ENCODE measurements around the gene HUS1B. TPM values are rescaled to one million over a fixed set of nuclear protein-coding genes. Genes with fewer than 3 reads are reported as not detected.

The HUS1B gene
- total and polyA plus RNA-seq, 2 donors (not counting 3 experiments of a cell fraction or from before 2014, with no cell fraction given) = 0.25 to 1.2 TPM

DNA sequence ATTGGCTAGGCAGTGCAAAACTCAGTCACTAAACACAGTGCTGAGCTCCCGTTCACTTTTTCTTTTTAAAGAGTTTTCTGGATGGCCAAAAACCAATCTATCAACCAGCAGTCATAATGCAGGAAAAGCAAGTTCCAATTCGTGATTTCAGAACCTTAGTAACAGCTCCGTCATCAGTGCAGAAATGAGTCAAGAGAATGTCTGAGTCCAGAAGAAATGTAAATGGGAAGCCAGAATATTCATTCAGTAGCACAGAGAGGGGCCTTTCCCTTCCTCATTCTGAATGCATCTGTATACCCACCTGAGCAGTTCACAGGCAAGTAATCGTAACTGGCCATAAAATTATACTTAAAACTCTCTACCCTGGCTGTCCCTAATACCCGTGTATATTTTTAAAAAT is 20.4 kb downstream of the HUS1B start:
- Histone ChIP-seq H3K79me2 (ENCODE audit: control insufficient read depth, insufficient read depth, low read length) (peaks cover 9% of the 10 kb centered on the region), H2AFZ (ENCODE audit: low read depth, low read length) (no peak overlapping the region), H3K9me1 (replicated peaks; ENCODE audit: control insufficient read depth, extremely low read depth, insufficient read depth, low read length) (no peaks in the 10 kb centered on the region), H3K27me3 (ENCODE audit: control insufficient read depth in 2 of 2, insufficient read depth in 2 of 2, low read length in 2 of 2) (no peaks in the 10 kb centered on the region), H3K4me3 (replicated peaks in 1 of 3; ENCODE audit: insufficient read depth in 1 of 3, low read depth in 1 of 3, low read length in 3 of 3) (no peak overlapping the region), H3K36me3 (ENCODE audit: control insufficient read depth in 2 of 2, extremely low read depth in 1 of 2, insufficient read depth in 2 of 2, low read length in 2 of 2) (peaks cover 0 to 2% of the 10 kb centered on the region in 2 experiments), H3K27ac (ENCODE audit: insufficient read depth, low read depth, low read length) (no peak overlapping the region), H4K20me1 (replicated peaks; ENCODE audit: control insufficient read depth, extremely low read depth, insufficient read depth, low read length) (no peaks in the 10 kb centered on the region), H3K9me3 (replicated peaks; ENCODE audit: control insufficient read depth, insufficient read depth, low read length) (no peaks in the 10 kb centered on the region), H3K4me2 (ENCODE audit: insufficient read depth, low read length) (no peak overlapping the region), H3K9ac (replicated peaks; ENCODE audit: extremely low read depth, insufficient read depth, low read length) (no peak overlapping the region), H3K4me1 (ENCODE audit: control insufficient read depth, extremely low read depth, insufficient read depth, low read length) (no peaks in the 10 kb centered on the region)
- dilution Hi-C loops (cut with MboI; ENCODE audit: extremely low pct_ligation_motif_present, low sequenced_read_pairs) (no loop called here), intact Hi-C loops (cut with micrococcal nuclease) (no loop called here)
- ChIA-PET CTCF (interaction anchor here (2.2 kb wide), 1 partner anchor 86 kb away, joined by 9 read pairs; no protein-coding TSS in a partner anchor), POLR2A (no interaction called here)
- no peak for FAIRE-seq
- TF ChIP-seq JUN (IDR thresholded peaks at IDR 0.05; ENCODE audit: borderline replicate concordance, insufficient read depth, insufficient read length, low read depth) = no peak
- TF ChIP-seq POLR2A (IDR thresholded peaks at IDR 0.05; ENCODE audit: low read depth, low read length) = no peak
- TF ChIP-seq, protein P1, sequence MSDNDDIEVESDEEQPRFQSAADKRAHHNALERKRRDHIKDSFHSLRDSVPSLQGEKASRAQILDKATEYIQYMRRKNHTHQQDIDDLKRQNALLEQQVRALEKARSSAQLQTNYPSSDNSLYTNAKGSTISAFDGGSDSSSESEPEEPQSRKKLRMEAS (IDR thresholded peaks at IDR 0.05; ENCODE audit: insufficient read depth, insufficient read length) = no peak
- TF ChIP-seq EZH2 (IDR thresholded peaks at IDR 0.05; ENCODE audit: borderline replicate concordance, low read depth, low read length, severe bottlenecking) = no peak
- no peak for TF ChIP-seq POLR2AphosphoS5 (IDR thresholded peaks at IDR 0.05; ENCODE audit: insufficient read depth, low read depth, low read length)
- TF ChIP-seq, protein P2, sequence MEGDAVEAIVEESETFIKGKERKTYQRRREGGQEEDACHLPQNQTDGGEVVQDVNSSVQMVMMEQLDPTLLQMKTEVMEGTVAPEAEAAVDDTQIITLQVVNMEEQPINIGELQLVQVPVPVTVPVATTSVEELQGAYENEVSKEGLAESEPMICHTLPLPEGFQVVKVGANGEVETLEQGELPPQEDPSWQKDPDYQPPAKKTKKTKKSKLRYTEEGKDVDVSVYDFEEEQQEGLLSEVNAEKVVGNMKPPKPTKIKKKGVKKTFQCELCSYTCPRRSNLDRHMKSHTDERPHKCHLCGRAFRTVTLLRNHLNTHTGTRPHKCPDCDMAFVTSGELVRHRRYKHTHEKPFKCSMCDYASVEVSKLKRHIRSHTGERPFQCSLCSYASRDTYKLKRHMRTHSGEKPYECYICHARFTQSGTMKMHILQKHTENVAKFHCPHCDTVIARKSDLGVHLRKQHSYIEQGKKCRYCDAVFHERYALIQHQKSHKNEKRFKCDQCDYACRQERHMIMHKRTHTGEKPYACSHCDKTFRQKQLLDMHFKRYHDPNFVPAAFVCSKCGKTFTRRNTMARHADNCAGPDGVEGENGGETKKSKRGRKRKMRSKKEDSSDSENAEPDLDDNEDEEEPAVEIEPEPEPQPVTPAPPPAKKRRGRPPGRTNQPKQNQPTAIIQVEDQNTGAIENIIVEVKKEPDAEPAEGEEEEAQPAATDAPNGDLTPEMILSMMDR (IDR thresholded peaks at IDR 0.05; ENCODE audit: extremely low read depth in 1 of 2, insufficient read depth in 1 of 2, low read depth in 1 of 2, low read length in 2 of 2) = no peak
- TF ChIP-seq GATA2 (IDR thresholded peaks at IDR 0.05; ENCODE audit: insufficient read depth, insufficient read length, low read depth, low read length) = no peak
- no peak for TF ChIP-seq FOS (IDR thresholded peaks at IDR 0.05; ENCODE audit: borderline replicate concordance, insufficient read depth, low read length)
- no peak for TF ChIP-seq MYC (IDR thresholded peaks at IDR 0.05; ENCODE audit: low read depth, low read length)
- no TSS peak for BruUV-seq (replicated peaks)
- no peak for DNase-seq (ENCODE audit: low read depth, low spot score)

Measured in endothelial cell of umbilical vein (primary cell).